Amygdala (tissue), 56 donors: ENCODE results near the gene DDX51.
"Not testable (repeated sequence)": the region's sequence is repeated elsewhere in the genome, so short reads cannot be mapped to it uniquely, and the experiment has no call there.

Source experiments
- DNase-seq, 56 donors: peaks; one replicate each; lab custom pipeline; 2025; lab: John Stamatoyannopoulos, UW

DDX51 gene

GRCh38 chr12:132143336-132144071, 615 bp downstream of the DDX51 start:
- DNase-seq: no peak

- DNase-seq: no peak
Measured at GRCh38 chr12:132142679-132143335, 1.3 kb downstream of the DDX51 start.

- DNase-seq: no peak
Measured at GRCh38 chr12:132141976-132142678, 2.0 kb downstream of the DDX51 start.

GRCh38 chr12:132140918-132141841, 2.9 kb downstream of the DDX51 start:
- DNase-seq: no peak

- DNase-seq: no peak
Measured at GRCh38 chr12:132140501-132140900, 3.6 kb downstream of the DDX51 start.

GRCh38 chr12:132139912-132140311, 4.2 kb downstream of the DDX51 start:
- no peak for DNase-seq

- no peak for DNase-seq
Measured at GRCh38 chr12:132138941-132139871, 4.9 kb downstream of the DDX51 start.

GRCh38 chr12:132137483-132138125, 6.5 kb downstream of the DDX51 start:
- no peak for DNase-seq

- not testable (repeated sequence) for DNase-seq
Measured at GRCh38 chr12:132136226-132136625, 7.9 kb downstream of the DDX51 start.

GRCh38 chr12:132134653-132135183, 9.4 kb downstream of the DDX51 start:
- not testable (repeated sequence) for DNase-seq

GRCh38 chr12:132133952-132134652, 10.0 kb downstream of the DDX51 start:
- no peak for DNase-seq

GRCh38 chr12:132132609-132133430, 11.3 kb downstream of the DDX51 start:
- DNase-seq: no peak

GRCh38 chr12:132131952-132132351, 12.2 kb downstream of the DDX51 start:
- peak in 3 of 56 donors; percentile 16 to 28 (median 24) for DNase-seq

GRCh38 chr12:132131229-132131628, 12.9 kb downstream of the DDX51 start:
- DNase-seq: no peak

GRCh38 chr12:132130690-132131089, 13.4 kb downstream of the DDX51 start:
- DNase-seq: no peak

GRCh38 chr12:132129007-132129406, 15.1 kb downstream of the DDX51 start:
- DNase-seq: no peak

- no peak for DNase-seq
Measured at GRCh38 chr12:132127041-132127440, 17.1 kb downstream of the DDX51 start.
